Left colon (tissue), 2 donors: Measurements from ENCODE around the gene RAPGEF3. TPM values are rescaled to one million over a fixed set of nuclear protein-coding genes. Genes with fewer than 3 reads are reported as not detected.

Experiments used
- ATAC-seq: fragments of 200-7000 bp; cut with Tn5 transposase; one replicate; pipeline ENCODE4 v1.9.1; 2020; ENCODE audit warnings: mild to moderate bottlenecking, moderate library complexity
- DNase-seq, 2 donors: peaks; one replicate each; pipeline ENCODE4 v3.0.0-alpha.2; 2020
- intact Hi-C, 2 donors: fragments of 100-400 bp; cut with DNase I in 1 of 2; cut with micrococcal nuclease in 1 of 2; formaldehyde crosslinking; loops; one replicate each; pipeline versions ENCODE4 v1.11.2 to v1.14.0; 2022; cut with DNase I, micrococcal nuclease
- total RNA-seq, 2 donors: library from RNA; stranded (reverse); fragmentation: NEBNext Ultra II Directional; extraction: Animal tissue kit (Norgen Biotek cat#: 25700); gene quantifications; one replicate each; pipeline ENCODE4 v1.2.1, GENCODE V29; 2021
- donor health status: DM: no; HTN: no; CAD: no.
- donor health status: DM: yes; HTN: yes; CAD: no.

The RAPGEF3 gene
- total RNA-seq, 2 donors from 2014 or later = 8.5 to 9.7 TPM

DNA sequence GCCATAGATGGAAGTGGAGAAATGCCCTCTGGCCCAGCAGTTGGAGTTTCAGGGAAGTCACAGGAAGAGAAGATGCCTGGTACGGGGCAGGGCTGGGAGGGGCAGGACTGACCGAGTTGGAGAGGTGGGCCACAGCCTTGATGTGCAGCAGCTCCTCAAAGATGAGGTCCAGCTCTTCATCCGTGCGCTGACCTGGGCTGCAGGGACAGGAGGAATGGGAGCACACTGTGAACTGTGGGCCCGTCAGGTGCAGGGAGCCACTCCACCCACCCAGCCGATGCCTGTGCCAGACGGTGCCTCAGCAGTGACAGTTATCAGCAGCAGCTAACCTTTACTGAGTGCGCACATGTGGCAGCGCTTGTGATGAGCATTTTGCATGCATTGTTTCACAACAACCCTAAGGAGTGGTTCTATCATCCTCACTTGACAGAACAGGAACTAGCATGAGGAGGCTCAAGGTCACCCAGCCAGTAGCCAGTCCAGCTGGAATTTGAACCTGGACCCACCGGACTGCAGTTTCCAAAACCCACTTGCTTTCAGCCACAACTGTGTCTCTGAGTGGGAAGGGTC, 8.4 kb downstream of the RAPGEF3 start:
- intact Hi-C loops = no loop called here

GRCh38 chr12:47748899-47749298, 9.8 kb downstream of the RAPGEF3 start:
- DNase-seq = no peak
- ATAC-seq = no peak
- intact Hi-C loops = no loop called here

More for the DNA sequence above, 8.4 kb downstream of the RAPGEF3 start:
- DNase-seq = no peak
- no peak for ATAC-seq

DNA sequence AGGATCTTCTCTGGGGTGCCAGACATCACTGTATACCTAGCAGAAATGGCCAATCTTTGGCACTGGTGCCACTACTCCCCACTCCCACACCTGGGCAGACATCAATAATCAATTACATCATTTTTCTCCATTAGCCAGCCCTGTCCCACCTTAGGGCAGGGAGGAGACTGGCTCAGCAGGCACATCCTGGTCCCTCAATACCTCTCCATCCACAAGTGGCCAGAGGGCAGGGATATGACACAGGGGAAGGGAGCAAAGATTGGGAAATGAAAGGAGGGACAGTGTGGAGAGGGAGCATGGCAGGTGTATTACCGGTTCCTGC, 10.2 kb downstream of the RAPGEF3 start:
- DNase-seq (no peak), ATAC-seq (no peak)
- intact Hi-C loops = no loop called here

DNA sequence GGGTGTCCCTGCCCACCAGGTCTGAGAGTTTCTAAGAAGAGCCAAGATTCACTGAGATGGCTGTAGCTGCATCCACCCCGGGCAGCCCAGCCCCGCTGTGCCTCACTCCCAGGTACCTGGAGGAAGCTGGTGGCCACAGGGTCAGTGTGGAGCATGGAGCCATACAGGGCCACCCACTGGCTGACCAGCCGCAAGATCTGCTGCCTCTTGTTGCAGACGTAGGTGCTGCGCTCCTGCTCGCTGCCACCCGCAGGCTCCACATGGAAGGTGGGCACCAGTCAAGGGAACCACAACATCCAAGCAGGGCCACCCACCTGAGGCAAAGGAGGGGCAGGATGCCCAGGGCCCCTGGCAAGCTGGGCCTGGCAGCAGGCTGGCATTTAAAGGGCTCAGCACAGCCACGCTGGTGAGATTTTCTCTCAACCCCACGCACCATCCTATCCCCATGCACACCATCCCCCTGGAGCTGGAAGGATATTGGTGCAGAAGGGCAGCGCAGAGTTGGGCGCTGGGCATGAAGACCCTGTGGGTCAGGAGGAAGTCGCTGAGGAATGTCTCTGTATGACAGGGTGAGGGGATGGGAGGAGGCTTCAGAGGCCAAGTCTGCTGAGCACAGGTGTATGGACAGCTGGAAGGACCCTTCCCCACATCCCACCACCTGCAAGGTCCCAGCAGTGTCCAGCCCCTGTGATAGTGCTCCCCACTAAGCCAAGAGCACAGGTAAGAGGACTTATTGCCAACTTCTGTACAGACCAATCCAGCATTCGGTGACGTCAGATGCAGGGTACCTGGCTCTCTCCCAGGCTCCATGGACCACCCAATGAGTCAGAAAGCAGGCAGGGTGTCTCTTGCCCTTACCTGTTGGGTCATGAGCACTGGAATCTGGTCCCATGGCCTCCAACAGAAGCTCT, 10.8 kb downstream of the RAPGEF3 start:
- intact Hi-C loops = no loop called here

DNA sequence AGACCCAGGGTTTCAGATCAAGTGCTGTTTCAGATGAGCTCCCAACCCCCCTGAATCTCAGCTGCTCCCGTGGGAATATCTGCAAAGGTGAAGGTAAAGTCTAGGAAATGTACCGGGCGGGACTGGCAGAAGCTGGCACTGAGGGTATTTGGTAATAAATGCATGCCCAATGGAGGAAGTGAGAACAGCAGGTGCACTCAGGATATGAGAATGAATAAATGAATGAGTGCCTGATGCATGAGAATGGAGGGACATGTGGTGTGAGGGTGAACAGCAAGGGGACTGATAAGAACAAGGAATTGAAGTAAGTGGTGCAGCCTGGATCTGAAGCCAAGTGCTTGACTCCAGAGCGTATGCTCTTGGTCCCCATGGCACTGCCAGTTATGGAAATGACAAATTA, 11.6 kb downstream of the RAPGEF3 start:
- peak; percentile 24 for ATAC-seq
- intact Hi-C loops = no loop called here
- DNase-seq = no peak

More for the DNA sequence above, 10.8 kb downstream of the RAPGEF3 start:
- DNase-seq = no peak
- ATAC-seq = no peak

DNA sequence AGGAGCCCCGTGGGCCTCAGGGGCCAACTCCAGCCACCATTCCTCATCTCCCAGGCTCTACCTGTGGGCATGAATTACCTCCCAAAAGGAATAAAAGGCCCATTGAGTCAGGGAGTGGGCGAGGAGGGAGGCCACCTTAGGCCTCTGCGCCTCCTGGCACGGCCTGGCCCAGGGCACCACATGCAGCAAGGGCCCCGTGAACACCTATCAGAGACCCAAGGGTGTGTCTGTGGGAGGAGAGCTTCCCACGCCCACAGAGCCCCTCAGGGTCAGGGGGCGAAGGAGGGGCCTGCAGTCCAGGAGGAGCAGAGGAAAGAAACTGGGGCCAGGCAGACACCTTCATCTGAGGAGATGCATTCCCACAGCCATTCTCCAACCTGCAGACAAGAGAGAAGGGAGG, 12.2 kb downstream of the RAPGEF3 start:
- intact Hi-C loops = no loop called here
- DNase-seq = no peak
- no peak for ATAC-seq

GRCh38 chr12:47746073-47746472, 12.6 kb downstream of the RAPGEF3 start:
- DNase-seq (no peak), ATAC-seq (no peak)
- intact Hi-C loops = no loop called here

GRCh38 chr12:47745485-47746041, 13.1 kb downstream of the RAPGEF3 start:
- ATAC-seq (no peak), DNase-seq (no peak)
- intact Hi-C loops = no loop called here

DNA sequence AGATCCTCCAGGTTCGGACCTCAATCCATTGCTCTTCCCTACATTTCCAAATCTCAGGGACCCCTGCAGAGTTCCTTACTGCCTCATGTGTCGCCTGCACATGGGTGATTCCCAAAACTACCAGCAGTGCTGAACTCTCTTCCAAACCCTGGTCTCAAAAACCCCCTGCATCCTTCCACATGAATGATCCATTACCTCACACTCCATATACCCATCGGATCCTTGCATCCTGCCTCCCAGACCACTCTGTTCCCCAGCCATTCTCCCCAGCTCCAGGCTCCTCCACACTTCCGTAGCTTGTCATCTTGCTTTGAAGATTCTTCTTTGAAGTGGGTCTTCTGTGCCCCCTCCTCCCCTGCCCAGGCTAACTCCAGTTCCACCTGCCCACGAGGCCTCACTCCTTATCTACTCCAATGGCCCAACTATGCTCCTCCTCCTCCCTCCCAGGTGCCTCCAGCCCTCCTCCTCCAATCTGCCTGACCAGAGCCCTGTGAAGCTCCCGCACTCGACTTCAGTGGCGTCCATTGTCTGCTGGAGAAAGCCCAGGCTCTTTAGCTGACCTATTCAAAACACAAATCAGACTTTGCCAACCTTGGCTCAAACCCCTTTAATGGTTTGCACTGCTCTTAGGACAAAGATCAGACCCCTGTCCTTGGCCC, 13.8 kb downstream of the RAPGEF3 start:
- no peak for DNase-seq
- intact Hi-C loops = no loop called here
- no peak for ATAC-seq

- peak; percentile 69 to 85 for DNase-seq
- ATAC-seq = peak; percentile 76
- intact Hi-C loops = no loop called here
These were observed 14.6 kb downstream of the RAPGEF3 start for GRCh38 chr12:47744005-47744651.

GRCh38 chr12:47743311-47743860, 15.3 kb downstream of the RAPGEF3 start:
- no peak for DNase-seq
- ATAC-seq = no peak
- intact Hi-C loops = no loop called here

GRCh38 chr12:47742253-47742825, 16.3 kb downstream of the RAPGEF3 start:
- intact Hi-C loops = no loop called here
- ATAC-seq (peak; percentile 47), DNase-seq (peak in 1 of 2 donors; percentile 69)

DNA sequence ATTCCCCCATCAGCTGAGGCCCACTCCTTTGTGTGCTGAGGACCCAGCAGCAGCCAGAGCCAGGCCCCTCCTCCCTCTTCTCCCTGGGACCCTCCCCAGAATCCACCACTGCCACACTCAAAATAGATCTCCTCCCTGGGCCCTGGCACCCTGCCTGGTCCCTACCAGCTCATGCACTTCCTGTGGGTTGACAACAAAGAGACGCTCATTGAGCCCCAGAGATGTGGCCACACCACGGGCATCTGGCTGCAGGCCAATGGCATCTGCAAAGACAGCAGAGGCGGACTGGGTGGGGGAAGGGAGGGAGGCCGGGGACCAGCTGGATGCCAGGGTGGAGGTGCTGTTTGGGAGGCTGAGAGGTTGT, 17.4 kb downstream of the RAPGEF3 start:
- DNase-seq (peak; percentile 88 to 89), ATAC-seq (peak; percentile 57)
- intact Hi-C loops = no loop called here

- no peak for DNase-seq
- intact Hi-C loops = no loop called here
- ATAC-seq = no peak
These were observed 17.9 kb downstream of the RAPGEF3 start for GRCh38 chr12:47740606-47741339.

DNA sequence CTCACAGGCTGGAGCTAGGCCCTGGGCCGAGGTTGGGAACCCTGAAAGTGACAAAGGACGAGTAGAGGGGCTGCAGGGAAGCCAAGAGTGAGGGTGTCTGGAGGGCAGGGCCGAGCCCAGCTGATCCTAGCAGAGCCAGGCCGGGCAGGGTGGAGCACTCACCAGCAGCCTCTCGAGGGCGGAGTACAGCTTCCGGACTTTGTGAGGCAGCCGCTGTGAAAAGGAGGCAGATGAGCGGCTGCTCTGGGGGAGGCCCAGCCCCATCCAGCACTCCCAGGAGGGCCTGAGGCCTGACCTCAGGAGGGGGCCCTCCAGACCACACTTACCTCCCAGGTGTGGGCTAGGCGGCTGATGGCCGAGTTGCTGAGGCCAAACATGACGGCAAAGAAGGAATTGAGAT, 18.7 kb downstream of the RAPGEF3 start:
- peak; percentile 56 to 65 for DNase-seq
- peak; percentile 58 for ATAC-seq
- intact Hi-C loops = no loop called here

GRCh38 chr12:47739297-47739696, 19.4 kb downstream of the RAPGEF3 start:
- DNase-seq (no peak), ATAC-seq (no peak)
- intact Hi-C loops = no loop called here

DNA sequence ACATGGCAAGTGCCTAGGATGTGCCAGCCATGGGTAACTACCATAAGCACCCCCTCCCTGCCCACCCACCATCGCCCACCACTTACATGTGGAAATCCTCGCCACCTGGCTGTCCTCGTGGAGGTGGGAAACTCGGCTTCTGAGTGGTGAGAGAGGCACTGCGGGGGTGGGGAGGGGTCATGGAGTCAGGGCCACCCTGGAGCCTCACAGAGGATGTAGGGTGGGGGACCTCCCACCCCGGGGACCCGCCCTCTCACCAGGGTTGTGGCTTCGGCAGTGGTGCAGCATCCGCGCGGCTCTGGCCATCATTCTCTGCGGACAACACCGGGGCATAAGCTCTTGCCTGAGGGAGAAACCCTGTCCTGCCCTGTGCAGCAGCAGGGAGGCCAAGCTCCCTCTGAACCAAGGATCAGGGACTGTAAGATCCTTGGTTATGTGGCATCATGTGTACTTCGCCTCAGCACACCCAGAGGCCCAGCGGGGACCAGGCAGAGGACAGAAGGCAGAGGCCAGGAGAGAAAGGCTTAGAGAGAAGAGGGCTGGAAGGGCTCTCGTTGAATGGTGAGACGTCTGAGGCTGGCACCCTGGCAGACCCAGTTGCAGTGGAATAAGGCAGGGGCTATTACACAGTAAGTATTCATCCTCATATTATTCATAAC, 20.6 kb downstream of the RAPGEF3 start:
- DNase-seq (no peak), ATAC-seq (no peak)
- intact Hi-C loops = no loop called here
